PC-3 (cell line): Measurements from ENCODE around the gene OSBPL6. TPM values are rescaled to one million over a fixed set of nuclear protein-coding genes. Genes with fewer than 3 reads are reported as not detected.

Experiments used
- ATAC-seq: fragments of 200-7000 bp; cut with Tn5 transposase; 2 replicates; pipeline ENCODE4 v1.9.1; 2020; ENCODE audit warnings: mild to moderate bottlenecking, moderate library complexity
- BruUV-seq: library from RNA; stranded (reverse); fragments of 400-500 nt; replicated peaks from 2 replicates; lab custom pipeline; 2021; lab: Mats Ljungman, UMichigan
- CTCF ChIA-PET: fragments of 300-600 bp; sonication (Branson Sonifier 250); formaldehyde crosslinking; loops from one replicate; lab custom pipeline; 2022; ENCODE audit warnings: antibody characterized with exemption; lab: Charles Lee
- POLR2A ChIA-PET: fragments of 300-600 bp; sonication (Branson Sonifier 250); formaldehyde crosslinking; loops from one replicate; lab custom pipeline; 2022; ENCODE audit warnings: antibody characterized with exemption; ENCODE audit not compliant: unreplicated experiment; lab: Charles Lee
- DNase-seq: peaks from one replicate; pipeline ENCODE4 v3.0.0-alpha.2; 2015
- H2AFZ ChIP-seq: fragments of 300-600 bp; sonication (generic); 2 replicates; pipeline ENCODE4 v1.6.0; 2016; ENCODE audit warnings: antibody characterized with exemption, low read length
- H3F3A ChIP-seq: fragments of 300-600 bp; sonication (generic); one replicate; pipeline ENCODE4 v1.6.0; 2017; ENCODE audit warnings: antibody characterized with exemption, low read length, control low read depth, mild to moderate bottlenecking; ENCODE audit not compliant: unreplicated experiment
- H3K27ac ChIP-seq: fragments of 300-600 bp; sonication (generic); 2 replicates; pipeline ENCODE4 v1.5.1; 2016; ENCODE audit warnings: mild to moderate bottlenecking, low read length
- H3K27me3 ChIP-seq: fragments of 300-600 bp; sonication (generic); 2 replicates; pipeline ENCODE4 v1.6.1; 2016; ENCODE audit warnings: low read length, mixed read lengths
- H3K36me3 ChIP-seq: fragments of 300-600 bp; sonication (generic); 2 replicates; pipeline ENCODE4 v1.6.1; 2016; ENCODE audit warnings: low read depth, mixed run types, low read length, mixed read lengths
- H3K4me1 ChIP-seq: fragments of 300-600 bp; sonication (generic); 2 replicates; pipeline ENCODE4 v1.5.1; 2016; ENCODE audit warnings: low read length; ENCODE audit not compliant: insufficient read depth
- H3K4me2 ChIP-seq: fragments of 300-600 bp; sonication (generic); 2 replicates; pipeline ENCODE4 v1.6.0; 2016; ENCODE audit warnings: low read length
- H3K4me3 ChIP-seq: fragments of 300-600 bp; sonication (generic); 2 replicates; pipeline ENCODE4 v1.5.1; 2016; ENCODE audit warnings: mild to moderate bottlenecking, low read length, mixed read lengths
- H3K79me2 ChIP-seq: fragments of 300-600 bp; sonication (generic); 2 replicates; pipeline ENCODE4 v1.6.1; 2017; ENCODE audit warnings: low read length, mixed read lengths
- H3K9ac ChIP-seq: fragments of 300-600 bp; sonication (generic); 2 replicates; pipeline ENCODE4 v1.6.0; 2016; ENCODE audit warnings: mild to moderate bottlenecking, low read length
- H3K9me2 ChIP-seq: fragments of 300-600 bp; sonication (generic); replicated peaks from 2 replicates; pipeline ENCODE4 v1.6.1; 2016; ENCODE audit warnings: mixed run types, low read length, mixed read lengths
- H3K9me3 ChIP-seq: fragments of 300-600 bp; sonication (generic); 2 replicates; pipeline ENCODE4 v1.6.1; 2016; ENCODE audit warnings: low read length, mixed read lengths
- H4K20me1 ChIP-seq: fragments of 300-600 bp; sonication (generic); 2 replicates; pipeline ENCODE4 v1.6.1; 2016; ENCODE audit warnings: low read length, mixed read lengths
- EZH2 ChIP-seq: fragments of 300-600 bp; sonication (generic); IDR thresholded peaks from one replicate; pipeline ENCODE4 v1.6.1; 2017; ENCODE audit warnings: antibody characterized with exemption, mild to moderate bottlenecking, low read length; ENCODE audit not compliant: unreplicated experiment
- EZH2phosphoT487 ChIP-seq: fragments of 300-600 bp; sonication (generic); IDR thresholded peaks from 2 replicates; pipeline ENCODE4 v1.6.1; 2018; ENCODE audit warnings: mild to moderate bottlenecking, antibody characterized with exemption, low read length, borderline replicate concordance
- intact Hi-C: fragments of 100-400 bp; cut with micrococcal nuclease; formaldehyde crosslinking; loops from 2 replicates; pipeline ENCODE4 v1.9.0; 2023
- total RNA-seq: library from RNA; depleted of rRNA; stranded (reverse); fragments of >200 nt; gene quantifications from 2 replicates; pipeline ENCODE4 v1.2.3, GENCODE V29; 2014
- TF ChIP-seq, protein P1 (sequence below): fragments of 300-600 bp; sonication (generic); conservative IDR thresholded peaks from 2 replicates; pipeline ENCODE4 v1.5.1; 2017; ENCODE audit warnings: antibody characterized with exemption, low read depth, mild to moderate bottlenecking, low read length

OSBPL6 gene
- total RNA-seq, 1 experiment from 2014 or later, result 4.0 TPM

DNA sequence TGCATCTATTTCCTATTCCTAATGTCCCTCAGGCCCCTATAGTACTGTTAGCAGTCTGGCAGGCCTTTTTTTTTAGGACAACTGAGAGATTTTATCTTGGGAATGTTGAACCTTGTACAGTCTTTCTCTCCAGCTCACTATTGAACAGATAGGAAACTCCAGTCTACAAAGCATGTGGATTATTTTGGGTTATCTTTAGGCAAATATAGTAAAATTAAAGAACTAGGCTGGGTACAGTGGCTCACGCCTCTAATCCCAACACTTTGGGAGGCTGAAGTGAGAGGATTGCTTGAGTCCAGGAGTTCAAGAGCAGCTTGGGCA lies 102.7 kb downstream of the OSBPL6 start:
- Histone ChIP-seq H3K36me3 (no peaks in the 10 kb centered on the region), H3K27ac (no peak overlapping the region), H4K20me1 (no peaks in the 10 kb centered on the region), H2AFZ (no peak overlapping the region), H3K9ac (no peak overlapping the region), H3K79me2 (no peaks in the 10 kb centered on the region), H3K27me3 (no peaks in the 10 kb centered on the region), H3K9me3 (no peaks in the 10 kb centered on the region), H3K4me2 (no peak overlapping the region), H3K9me2 (no peaks in the 10 kb centered on the region), H3F3A (no peaks in the 10 kb centered on the region), H3K4me1 (peaks cover 14% of the 10 kb centered on the region), H3K4me3 (no peak overlapping the region)
- ChIA-PET CTCF (no interaction called here), POLR2A (no interaction called here)
- DNase-seq, result no peak
- TF ChIP-seq, protein P1, sequence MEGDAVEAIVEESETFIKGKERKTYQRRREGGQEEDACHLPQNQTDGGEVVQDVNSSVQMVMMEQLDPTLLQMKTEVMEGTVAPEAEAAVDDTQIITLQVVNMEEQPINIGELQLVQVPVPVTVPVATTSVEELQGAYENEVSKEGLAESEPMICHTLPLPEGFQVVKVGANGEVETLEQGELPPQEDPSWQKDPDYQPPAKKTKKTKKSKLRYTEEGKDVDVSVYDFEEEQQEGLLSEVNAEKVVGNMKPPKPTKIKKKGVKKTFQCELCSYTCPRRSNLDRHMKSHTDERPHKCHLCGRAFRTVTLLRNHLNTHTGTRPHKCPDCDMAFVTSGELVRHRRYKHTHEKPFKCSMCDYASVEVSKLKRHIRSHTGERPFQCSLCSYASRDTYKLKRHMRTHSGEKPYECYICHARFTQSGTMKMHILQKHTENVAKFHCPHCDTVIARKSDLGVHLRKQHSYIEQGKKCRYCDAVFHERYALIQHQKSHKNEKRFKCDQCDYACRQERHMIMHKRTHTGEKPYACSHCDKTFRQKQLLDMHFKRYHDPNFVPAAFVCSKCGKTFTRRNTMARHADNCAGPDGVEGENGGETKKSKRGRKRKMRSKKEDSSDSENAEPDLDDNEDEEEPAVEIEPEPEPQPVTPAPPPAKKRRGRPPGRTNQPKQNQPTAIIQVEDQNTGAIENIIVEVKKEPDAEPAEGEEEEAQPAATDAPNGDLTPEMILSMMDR, result no peak
- TF ChIP-seq EZH2phosphoT487 (no peak), EZH2 (no peak)
- intact Hi-C loops, result no loop called here
- BruUV-seq, result no TSS peak
- ATAC-seq, result no peak

DNA sequence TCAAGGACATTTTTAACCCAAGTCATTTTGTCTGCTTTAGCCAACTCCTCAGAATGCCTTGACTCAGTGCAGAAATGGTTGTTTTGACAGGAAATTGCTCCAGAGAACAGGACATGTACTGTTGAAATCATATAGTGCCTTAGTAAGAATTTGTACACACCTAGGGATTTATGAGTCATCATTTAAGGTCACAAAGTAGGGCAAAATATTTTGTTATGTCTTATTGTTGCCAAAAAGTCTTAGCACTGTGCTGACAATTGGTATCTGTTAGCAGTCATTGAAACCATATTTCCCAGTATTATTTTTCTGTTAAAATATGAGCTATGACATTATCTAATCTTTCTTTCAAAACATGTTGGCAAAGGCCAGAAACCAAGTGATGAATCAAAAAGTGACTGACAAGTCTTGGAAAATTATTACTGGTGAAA lies 104.5 kb downstream of the OSBPL6 start:
- BruUV-seq, result no TSS peak
- Histone ChIP-seq H3F3A (no peaks in the 10 kb centered on the region), H4K20me1 (no peaks in the 10 kb centered on the region), H3K9me2 (no peaks in the 10 kb centered on the region), H3K9ac (no peak overlapping the region), H3K27ac (peak overlapping the region; percentile 42), H3K4me1 (peaks cover 14% of the 10 kb centered on the region), H3K4me3 (no peak overlapping the region), H3K27me3 (no peaks in the 10 kb centered on the region), H3K9me3 (no peaks in the 10 kb centered on the region), H3K4me2 (peak overlapping the region; percentile 31), H3K79me2 (no peaks in the 10 kb centered on the region), H3K36me3 (no peaks in the 10 kb centered on the region), H2AFZ (no peak overlapping the region)
- intact Hi-C loops, result loop anchor here (2.0 kb wide), 1 partner anchor 16 kb away; no protein-coding TSS in a partner anchor
- CTCF ChIA-PET, result no interaction called here
- POLR2A ChIA-PET, result no interaction called here
- DNase-seq, result peak; percentile 86
- ATAC-seq, result peak; percentile 99
- TF ChIP-seq, protein P1, result no peak
- TF ChIP-seq EZH2 (no peak), EZH2phosphoT487 (no peak)

DNA sequence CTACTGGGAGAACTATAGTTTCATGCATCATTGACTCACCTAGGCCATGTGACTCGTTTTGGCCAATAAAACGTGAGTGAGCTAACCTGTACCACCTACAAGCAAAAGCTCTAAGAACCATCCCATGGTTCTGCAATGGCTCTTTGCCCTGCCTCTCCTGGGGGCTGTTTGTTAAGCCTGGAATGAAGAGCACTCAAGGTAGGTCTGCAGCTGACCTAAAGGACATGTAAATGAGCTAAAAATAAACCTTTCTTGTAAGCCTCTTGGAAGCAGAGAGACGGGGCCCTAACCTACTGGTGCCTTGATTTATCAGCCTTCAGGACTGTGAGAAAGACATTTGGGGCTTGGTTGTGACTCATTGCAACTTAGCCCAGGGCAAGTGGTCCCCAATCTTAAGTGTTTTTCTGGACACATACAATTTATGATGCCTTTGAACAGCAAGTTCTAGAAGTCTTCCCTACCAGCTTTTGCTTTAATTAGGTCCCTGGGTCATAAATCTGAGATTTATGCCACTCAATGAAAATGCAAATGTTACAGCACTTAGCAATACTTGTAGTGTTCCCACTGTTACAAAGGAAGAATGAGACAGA lies 107.4 kb downstream of the OSBPL6 start:
- no peaks in the 10 kb centered on the region for H4K20me1 ChIP-seq
- ATAC-seq (no peak), DNase-seq (no peak)
- POLR2A ChIA-PET, result no interaction called here
- no peaks in the 10 kb centered on the region for H3F3A ChIP-seq
- H3K27me3 ChIP-seq, result no peaks in the 10 kb centered on the region
- CTCF ChIA-PET, result no interaction called here
- H2AFZ ChIP-seq, result no peak overlapping the region
- intact Hi-C loops, result no loop called here
- no peak overlapping the region for H3K27ac ChIP-seq
- no peaks in the 10 kb centered on the region for H3K9me2 ChIP-seq
- TF ChIP-seq EZH2phosphoT487 (no peak), EZH2 (no peak)
- TF ChIP-seq, protein P1, result no peak
- H3K4me2 ChIP-seq, result no peak overlapping the region
- H3K9me3 ChIP-seq, result no peaks in the 10 kb centered on the region
- H3K36me3 ChIP-seq, result no peaks in the 10 kb centered on the region
- no peaks in the 10 kb centered on the region for H3K79me2 ChIP-seq
- no peak overlapping the region for H3K9ac ChIP-seq
- BruUV-seq, result no TSS peak
- peaks cover 14% of the 10 kb centered on the region for H3K4me1 ChIP-seq
- no peak overlapping the region for H3K4me3 ChIP-seq
